Measurements from ENCODE around the gene TUBB3. TPM values are rescaled to one million over a fixed set of nuclear protein-coding genes. Genes with fewer than 3 reads are reported as not detected.

The TUBB3 gene
- 12.0 TPM for total RNA-seq

DNA sequence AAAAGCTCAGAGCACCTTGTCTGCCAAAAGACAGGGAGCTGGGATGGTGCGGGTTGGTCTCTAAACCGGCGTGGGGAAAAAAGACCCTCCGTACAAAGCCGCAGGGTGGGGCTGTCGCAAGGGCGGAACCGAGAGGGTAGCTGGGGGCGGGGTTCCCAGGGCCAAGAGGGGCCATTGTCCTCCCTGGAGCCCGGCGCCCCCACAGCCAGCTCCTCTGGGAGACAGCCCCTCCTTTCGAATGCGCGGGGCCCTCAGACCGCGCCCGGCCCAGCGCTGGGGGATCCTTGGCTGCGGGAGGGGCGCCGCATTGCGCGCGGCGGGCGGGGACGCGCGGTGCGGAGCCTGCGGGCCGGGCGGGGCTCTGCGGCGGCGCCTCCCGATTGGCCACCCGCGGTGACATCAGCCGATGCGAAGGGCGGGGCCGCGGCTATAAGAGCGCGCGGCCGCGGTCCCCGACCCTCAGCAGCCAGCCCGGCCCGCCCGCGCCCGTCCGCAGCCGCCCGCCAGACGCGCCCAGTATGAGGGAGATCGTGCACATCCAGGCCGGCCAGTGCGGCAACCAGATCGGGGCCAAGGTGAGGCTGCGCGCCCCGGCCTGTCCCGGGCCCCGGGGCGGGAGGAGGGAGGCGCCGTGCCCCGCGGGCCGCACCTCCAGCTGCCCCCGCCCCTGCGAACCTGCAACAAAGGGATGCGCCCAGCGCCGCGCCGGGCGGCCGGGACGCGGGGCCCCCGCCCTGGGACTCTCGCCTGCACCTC lies at the start of gene TUBB3:
Gene TUBB3, plus strand, starts transcription at position 459 of the 756 bp plus-strand sequence. Its CDS starts 60 bp downstream, at position 519.

DNA sequence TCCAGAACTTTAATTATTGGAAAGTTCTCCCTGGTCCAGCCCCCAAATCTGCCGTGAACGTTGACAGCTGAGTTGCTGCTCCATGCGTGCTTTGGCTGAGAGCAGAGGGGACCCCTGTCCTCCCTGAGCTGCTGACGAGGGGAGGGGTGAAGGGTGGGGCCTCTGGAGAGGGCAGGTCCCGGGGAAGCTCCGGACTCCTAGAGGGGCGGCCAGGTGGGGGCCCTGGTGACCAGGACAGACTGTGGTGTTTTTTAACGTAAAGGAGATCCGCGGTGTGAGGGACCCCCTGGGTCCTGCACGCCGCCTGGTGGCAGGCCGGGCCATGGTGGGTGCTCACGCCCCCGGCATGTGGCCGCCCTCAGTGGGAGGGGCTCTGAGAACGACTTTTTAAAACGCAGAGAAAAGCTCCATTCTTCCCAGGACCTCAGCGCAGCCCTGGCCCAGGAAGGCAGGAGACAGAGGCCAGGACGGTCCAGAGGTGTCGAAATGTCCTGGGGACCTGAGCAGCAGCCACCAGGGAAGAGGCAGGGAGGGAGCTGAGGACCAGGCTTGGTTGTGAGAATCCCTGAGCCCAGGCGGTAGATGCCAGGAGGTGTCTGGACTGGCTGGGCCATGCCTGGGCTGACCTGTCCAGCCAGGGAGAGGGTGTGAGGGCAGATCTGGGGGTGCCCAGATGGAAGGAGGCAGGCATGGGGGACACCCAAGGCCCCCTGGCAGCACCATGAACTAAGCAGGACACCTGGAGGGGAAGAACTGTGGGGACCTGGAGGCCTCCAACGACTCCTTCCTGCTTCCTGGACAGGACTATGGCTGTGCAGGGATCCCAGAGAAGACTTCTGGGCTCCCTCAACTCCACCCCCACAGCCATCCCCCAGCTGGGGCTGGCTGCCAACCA lies 4.4 kb upstream of the TUBB3 start, which contains the start of gene MC1R:
Gene MC1R, plus strand, starts transcription at position 410 of the 895 bp plus-strand sequence. Its CDS starts 397 bp downstream, at position 807.

Other genes with a start within 250 kb of the TUBB3 start
- 64.4 TPM for gene CDK10, start 236.7 kb upstream of the TUBB3 start, total RNA-seq
- 14.5 TPM for gene SPATA2L, start 221.6 kb upstream of the TUBB3 start, total RNA-seq
- 9.9 TPM for gene VPS9D1, start 202.4 kb upstream of the TUBB3 start, total RNA-seq
- gene ZNF276, start 201.8 kb upstream of the TUBB3 start, total RNA-seq = 29.6 TPM
- 20.0 TPM for gene FANCA, start 106.7 kb upstream of the TUBB3 start, total RNA-seq
- gene SPIRE2, start 94.9 kb upstream of the TUBB3 start, total RNA-seq = 7.9 TPM
- 141 TPM for gene TCF25, start 49.8 kb upstream of the TUBB3 start, total RNA-seq
- 3.3 TPM for gene MC1R, start 4.5 kb upstream of the TUBB3 start, total RNA-seq
- 66.1 TPM for gene DEF8, start 25.4 kb downstream of the TUBB3 start, total RNA-seq
- gene DBNDD1, start 96.1 kb downstream of the TUBB3 start, total RNA-seq = 7.5 TPM
- 0.18 TPM for gene PRDM7, start 154.0 kb downstream of the TUBB3 start, total RNA-seq

All from metanephros (tissue), 1 donor.